Measurements from ENCODE around the gene ASIC2. TPM values are rescaled to one million over a fixed set of nuclear protein-coding genes. Genes with fewer than 3 reads are reported as not detected.

The ASIC2 gene
- total RNA-seq, 1 experiment from 2014 or later: not detected

DNA sequence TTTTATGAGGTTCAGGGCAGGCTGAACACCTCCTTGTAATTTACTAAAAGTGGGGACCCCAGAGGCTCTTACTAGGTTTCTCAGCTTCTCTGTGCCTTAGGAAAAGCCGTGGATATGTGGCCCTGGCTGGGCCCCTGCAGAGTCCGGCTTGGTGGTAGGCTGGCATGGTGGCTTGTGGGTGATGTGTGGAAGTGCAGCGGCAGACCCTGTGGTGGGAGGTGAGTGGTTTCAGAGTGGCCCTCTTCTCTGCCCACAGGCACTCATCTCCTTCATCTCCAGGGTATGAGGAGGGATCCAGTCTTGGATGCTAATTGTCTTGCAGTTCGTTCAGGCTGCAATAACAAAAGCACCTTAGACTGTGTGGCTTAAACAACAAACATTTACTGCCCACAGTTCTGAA, 58.9 kb downstream of the ASIC2 start:
- no peak for ATAC-seq
- H2AFZ ChIP-seq (ENCODE audit: low read depth, low read length, poor library complexity, severe bottlenecking): no peak overlapping the region

More for the DNA sequence above, 58.9 kb downstream of the ASIC2 start:
- POLR2A ChIA-PET: no interaction called here
- Histone ChIP-seq H3K9me3 (ENCODE audit: control insufficient read depth in 1 of 2, insufficient read depth in 1 of 2, low read depth in 1 of 2, low read length in 2 of 2) (no peaks in the 10 kb centered on the region), H3K4me2 (ENCODE audit: low read length) (no peak overlapping the region), H4K20me1 (ENCODE audit: insufficient read depth) (no peaks in the 10 kb centered on the region), H3K79me2 (ENCODE audit: insufficient read depth, low read length) (no peaks in the 10 kb centered on the region), H3K27me3 (ENCODE audit: insufficient read depth, low read length) (no peaks in the 10 kb centered on the region), H3K36me3 (ENCODE audit: control insufficient read depth in 1 of 2, insufficient read depth in 2 of 2, low read length in 2 of 2) (no peaks in the 10 kb centered on the region), H3K9ac (ENCODE audit: low read length) (no peak overlapping the region), H3K27ac (ENCODE audit: low read depth, low read length) (no peak overlapping the region), H3K9me2 (ENCODE audit: insufficient read depth) (no peaks in the 10 kb centered on the region), H3K4me1 (ENCODE audit: control insufficient read depth in 1 of 2, insufficient read depth in 2 of 2, low read length in 2 of 2) (peaks cover 0 to 5% of the 10 kb centered on the region in 2 experiments; a peak in 2 of 4 replicates), H3K4me3 (replicated peaks in 1 of 2; ENCODE audit: low read depth in 1 of 2, low read length in 2 of 2) (no peak overlapping the region)
- intact Hi-C loops (cut with micrococcal nuclease): no loop called here
- RAD21 ChIA-PET (ENCODE audit: low non-redundant PET in 1 of 2, low total read pairs in 2 of 2, uncharacterized antibody in 2 of 2, unreplicated experiment in 2 of 2): no interaction called here
- no peak for DNase-seq (ENCODE audit: low read depth, low spot score)
- TF ChIP-seq RAD21 (IDR thresholded peaks at IDR 0.05; ENCODE audit: low read depth) (no peak), EGR1 (IDR thresholded peaks at IDR 0.05; ENCODE audit: low read depth) (no peak), EZH2 (IDR thresholded peaks at IDR 0.05) (no peak), SIN3A (IDR thresholded peaks at IDR 0.05; ENCODE audit: low read depth) (no peak), POLR2AphosphoS5 (IDR thresholded peaks at IDR 0.05; ENCODE audit: low read depth, low read length) (no peak), ELF1 (IDR thresholded peaks at IDR 0.05; ENCODE audit: borderline replicate concordance, low read depth) (no peak), TCF7L2 (IDR thresholded peaks at IDR 0.05; ENCODE audit: borderline replicate concordance, extremely low read depth, insufficient read depth, insufficient read length) (no peak), FOSL1 (IDR thresholded peaks at IDR 0.05; ENCODE audit: low read depth) (no peak), JUND (IDR thresholded peaks at IDR 0.05) (no peak), YY1 (IDR thresholded peaks at IDR 0.05; ENCODE audit: extremely low read depth, insufficient replicate concordance, low read depth, low read length) (no peak), CEBPB (IDR thresholded peaks at IDR 0.05; ENCODE audit: low read depth) (no peak), CBX3 (IDR thresholded peaks at IDR 0.05; ENCODE audit: low read depth) (no peak), ZFX (IDR thresholded peaks at IDR 0.05) (no peak)
- TF ChIP-seq, protein P1, sequence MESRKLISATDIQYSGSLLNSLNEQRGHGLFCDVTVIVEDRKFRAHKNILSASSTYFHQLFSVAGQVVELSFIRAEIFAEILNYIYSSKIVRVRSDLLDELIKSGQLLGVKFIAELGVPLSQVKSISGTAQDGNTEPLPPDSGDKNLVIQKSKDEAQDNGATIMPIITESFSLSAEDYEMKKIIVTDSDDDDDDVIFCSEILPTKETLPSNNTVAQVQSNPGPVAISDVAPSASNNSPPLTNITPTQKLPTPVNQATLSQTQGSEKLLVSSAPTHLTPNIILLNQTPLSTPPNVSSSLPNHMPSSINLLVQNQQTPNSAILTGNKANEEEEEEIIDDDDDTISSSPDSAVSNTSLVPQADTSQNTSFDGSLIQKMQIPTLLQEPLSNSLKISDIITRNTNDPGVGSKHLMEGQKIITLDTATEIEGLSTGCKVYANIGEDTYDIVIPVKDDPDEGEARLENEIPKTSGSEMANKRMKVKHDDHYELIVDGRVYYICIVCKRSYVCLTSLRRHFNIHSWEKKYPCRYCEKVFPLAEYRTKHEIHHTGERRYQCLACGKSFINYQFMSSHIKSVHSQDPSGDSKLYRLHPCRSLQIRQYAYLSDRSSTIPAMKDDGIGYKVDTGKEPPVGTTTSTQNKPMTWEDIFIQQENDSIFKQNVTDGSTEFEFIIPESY (IDR thresholded peaks at IDR 0.05; ENCODE audit: extremely low read depth, insufficient replicate concordance, low read length): no peak
- TF ChIP-seq, protein P2, sequence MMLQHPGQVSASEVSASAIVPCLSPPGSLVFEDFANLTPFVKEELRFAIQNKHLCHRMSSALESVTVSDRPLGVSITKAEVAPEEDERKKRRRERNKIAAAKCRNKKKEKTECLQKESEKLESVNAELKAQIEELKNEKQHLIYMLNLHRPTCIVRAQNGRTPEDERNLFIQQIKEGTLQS (IDR thresholded peaks at IDR 0.05): no peak
- TF ChIP-seq, protein P3, sequence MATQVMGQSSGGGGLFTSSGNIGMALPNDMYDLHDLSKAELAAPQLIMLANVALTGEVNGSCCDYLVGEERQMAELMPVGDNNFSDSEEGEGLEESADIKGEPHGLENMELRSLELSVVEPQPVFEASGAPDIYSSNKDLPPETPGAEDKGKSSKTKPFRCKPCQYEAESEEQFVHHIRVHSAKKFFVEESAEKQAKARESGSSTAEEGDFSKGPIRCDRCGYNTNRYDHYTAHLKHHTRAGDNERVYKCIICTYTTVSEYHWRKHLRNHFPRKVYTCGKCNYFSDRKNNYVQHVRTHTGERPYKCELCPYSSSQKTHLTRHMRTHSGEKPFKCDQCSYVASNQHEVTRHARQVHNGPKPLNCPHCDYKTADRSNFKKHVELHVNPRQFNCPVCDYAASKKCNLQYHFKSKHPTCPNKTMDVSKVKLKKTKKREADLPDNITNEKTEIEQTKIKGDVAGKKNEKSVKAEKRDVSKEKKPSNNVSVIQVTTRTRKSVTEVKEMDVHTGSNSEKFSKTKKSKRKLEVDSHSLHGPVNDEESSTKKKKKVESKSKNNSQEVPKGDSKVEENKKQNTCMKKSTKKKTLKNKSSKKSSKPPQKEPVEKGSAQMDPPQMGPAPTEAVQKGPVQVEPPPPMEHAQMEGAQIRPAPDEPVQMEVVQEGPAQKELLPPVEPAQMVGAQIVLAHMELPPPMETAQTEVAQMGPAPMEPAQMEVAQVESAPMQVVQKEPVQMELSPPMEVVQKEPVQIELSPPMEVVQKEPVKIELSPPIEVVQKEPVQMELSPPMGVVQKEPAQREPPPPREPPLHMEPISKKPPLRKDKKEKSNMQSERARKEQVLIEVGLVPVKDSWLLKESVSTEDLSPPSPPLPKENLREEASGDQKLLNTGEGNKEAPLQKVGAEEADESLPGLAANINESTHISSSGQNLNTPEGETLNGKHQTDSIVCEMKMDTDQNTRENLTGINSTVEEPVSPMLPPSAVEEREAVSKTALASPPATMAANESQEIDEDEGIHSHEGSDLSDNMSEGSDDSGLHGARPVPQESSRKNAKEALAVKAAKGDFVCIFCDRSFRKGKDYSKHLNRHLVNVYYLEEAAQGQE (IDR thresholded peaks at IDR 0.05; ENCODE audit: low read depth): no peak
- BruUV-seq (replicated peaks): no TSS peak
- CTCF ChIA-PET: no interaction called here
